ENCODE measurements around the gene COX5A. TPM values are rescaled to one million over a fixed set of nuclear protein-coding genes. Genes with fewer than 3 reads are reported as not detected.
A peak's percentile ranks its signal among the peaks of the same experiment; 100 is the strongest.

COX5A gene

DNA sequence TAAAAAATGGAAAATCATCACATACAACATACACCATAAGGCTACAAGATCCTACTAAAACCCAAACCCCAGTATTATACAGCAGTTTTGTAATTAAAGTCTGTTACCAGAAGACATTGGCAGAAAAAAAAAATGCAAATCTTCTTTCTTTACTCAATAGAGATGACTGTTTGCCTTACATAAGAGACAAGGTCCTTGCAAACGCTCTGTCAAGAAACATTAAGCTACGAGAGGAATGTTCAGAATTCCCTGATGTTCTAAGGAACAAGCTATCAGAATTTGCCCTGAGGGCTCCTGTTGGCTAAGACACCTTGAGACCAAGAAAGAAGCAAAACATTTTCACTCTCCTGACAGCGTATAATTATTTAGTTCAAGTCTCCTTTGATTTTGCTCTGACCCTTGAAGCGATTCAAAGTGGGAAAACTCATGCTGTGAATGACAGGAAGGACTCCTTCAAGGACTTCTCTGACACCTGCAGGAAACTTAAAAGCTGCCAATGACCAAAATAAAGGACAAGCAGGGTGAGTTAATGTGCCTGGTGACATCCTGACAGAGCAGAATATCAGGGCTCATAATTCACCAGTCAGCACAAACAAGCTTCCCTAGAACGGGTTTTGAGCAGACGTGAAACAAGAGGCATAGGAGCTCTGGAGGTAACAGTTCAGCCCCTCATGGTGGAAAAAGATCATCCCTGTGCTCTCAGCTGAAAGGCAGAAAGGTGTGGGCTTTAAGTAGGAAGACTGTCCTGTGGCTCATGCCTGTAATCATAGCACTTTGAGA is 67.2 kb downstream of the COX5A start:
- no peak overlapping the region for H3K14ac ChIP-seq (ENCODE audit: low read length in 2 of 2)
- H3K9me3 ChIP-seq (ENCODE audit: control insufficient read depth, low read length) = no peaks in the 10 kb centered on the region
- peaks cover 41% of the 10 kb centered on the region for H3K4me1 ChIP-seq (ENCODE audit: control insufficient read depth, insufficient read depth, low read depth, low read length)
- H3K27ac ChIP-seq (ENCODE audit: low read length, poor library complexity, severe bottlenecking) = peak overlapping the region; percentile 15
- peak overlapping the region; percentile 10 for H3K9ac ChIP-seq (ENCODE audit: low read length)
- peak; percentile 41 for DNase-seq
- no peak overlapping the region for H2BK120ac ChIP-seq (ENCODE audit: low read depth, low read length)
- no peak overlapping the region for H3K23ac ChIP-seq (ENCODE audit: low read length in 2 of 2)
- WGBS = 64% methylated on average over 6 of the region's 6 CpGs
- no peak overlapping the region for H2BK5ac ChIP-seq (ENCODE audit: low read depth, low read length, poor library complexity, severe bottlenecking)
- no peak overlapping the region for H3K18ac ChIP-seq (ENCODE audit: low read depth in 1 of 2, low read length in 2 of 2)
- peak overlapping the region; percentile 6 for H3K4me2 ChIP-seq (ENCODE audit: low read length, poor library complexity, severe bottlenecking)
- no peak overlapping the region for H4K91ac ChIP-seq (ENCODE audit: low read length)
- H2BK12ac ChIP-seq (ENCODE audit: low read length in 2 of 2) = no peak overlapping the region
- no peak overlapping the region for H2BK15ac ChIP-seq (ENCODE audit: low read depth, poor library complexity, severe bottlenecking)
- no peaks in the 10 kb centered on the region for H3K27me3 ChIP-seq (ENCODE audit: control insufficient read depth in 1 of 2, insufficient read depth in 1 of 2, low read length in 2 of 2)
- H4K8ac ChIP-seq (ENCODE audit: low read length) = no peak overlapping the region
- H3K4me3 ChIP-seq (ENCODE audit: insufficient read depth in 1 of 2, low read depth in 1 of 2, low read length in 2 of 2) = no peak overlapping the region
- H2AK5ac ChIP-seq (ENCODE audit: low read length, severe bottlenecking) = peak overlapping the region; percentile 49
- peaks cover 3 to 14% of the 10 kb centered on the region in 2 experiments for H3K36me3 ChIP-seq (ENCODE audit: control insufficient read depth in 1 of 2, insufficient read depth in 2 of 2, low read depth in 1 of 2, low read length in 2 of 2)
- H2AFZ ChIP-seq (ENCODE audit: low read depth, low read length) = no peak overlapping the region
- H3K79me1 ChIP-seq (replicated peaks; ENCODE audit: low read length, poor library complexity, severe bottlenecking) = peaks cover 5% of the 10 kb centered on the region
- H3K4ac ChIP-seq (ENCODE audit: low read depth in 1 of 2, low read length in 2 of 2) = peak overlapping the region in 1 of 2 experiments; percentile 30

Small RNAs within 50 kb of the gene (small RNA-seq; reads per million reads assigned to genes)
- gene RF00019 (ENCODE audit: low read depth) = not detected

Measured in mesenchymal stem cell (in vitro differentiated cells and primary cell).